HUES6 (cell line): ENCODE data around the gene POLRMT.

Experiments used
- H3K27ac ChIP-seq: 2 replicates; pipeline ENCODE4 v1.7.0; 2013; ENCODE audit warnings: low read depth, mild to moderate bottlenecking, low read length, inconsistent platforms
- H3K27me3 ChIP-seq: 2 replicates; pipeline ENCODE4 v1.6.1; 2013; ENCODE audit warnings: low read length; ENCODE audit not compliant: control insufficient read depth, insufficient read depth
- H3K36me3 ChIP-seq: 2 replicates; pipeline ENCODE4 v1.6.1; 2013; ENCODE audit warnings: low read length; ENCODE audit not compliant: control insufficient read depth, insufficient read depth
- H3K4me1 ChIP-seq: 2 replicates; pipeline ENCODE4 v1.6.1; 2013; ENCODE audit warnings: low read length; ENCODE audit not compliant: control insufficient read depth, insufficient read depth
- H3K4me3 ChIP-seq: 2 replicates; pipeline ENCODE4 v1.5.1; 2013; ENCODE audit warnings: low read depth, low read length
- H3K9ac ChIP-seq: one replicate; pipeline ENCODE4 v1.6.1; 2013; ENCODE audit warnings: mild to moderate bottlenecking, low read length
- H3K9me3 ChIP-seq: 2 replicates; pipeline ENCODE4 v1.6.1; 2013; ENCODE audit warnings: low read depth, low read length; ENCODE audit not compliant: control insufficient read depth, insufficient read depth

POLRMT gene

GRCh38 chr19:662207-662961 lies 29.0 kb upstream of the POLRMT start:
- Histone ChIP-seq H3K4me1 (peaks cover 21% of the 10 kb centered on the region), H3K4me3 (peak overlapping the region; percentile 83), H3K36me3 (peaks cover 13% of the 10 kb centered on the region), H3K9ac (peak overlapping the region; percentile 96), H3K27me3 (no peaks in the 10 kb centered on the region), H3K9me3 (no peaks in the 10 kb centered on the region), H3K27ac (peak overlapping the region; percentile 96)

GRCh38 chr19:661427-662196 lies 28.3 kb upstream of the POLRMT start:
- H3K36me3 ChIP-seq = peaks cover 19% of the 10 kb centered on the region
- H3K4me1 ChIP-seq = peaks cover 21% of the 10 kb centered on the region
- peak overlapping the region; percentile 96 for H3K9ac ChIP-seq
- H3K4me3 ChIP-seq = peak overlapping the region; percentile 83
- H3K9me3 ChIP-seq = no peaks in the 10 kb centered on the region
- peak overlapping the region; percentile 96 for H3K27ac ChIP-seq
- H3K27me3 ChIP-seq = no peaks in the 10 kb centered on the region

- H3K9me3 ChIP-seq = no peaks in the 10 kb centered on the region
- H3K27me3 ChIP-seq = no peaks in the 10 kb centered on the region
- peak overlapping the region; percentile 83 for H3K4me3 ChIP-seq
- H3K4me1 ChIP-seq = peaks cover 21% of the 10 kb centered on the region
- peaks cover 19% of the 10 kb centered on the region for H3K36me3 ChIP-seq
- peak overlapping the region; percentile 96 for H3K27ac ChIP-seq
- H3K9ac ChIP-seq = peak overlapping the region; percentile 96
Observed at GRCh38 chr19:660793-661426, 27.6 kb upstream of the POLRMT start.

GRCh38 chr19:658916-659839 lies 25.8 kb upstream of the POLRMT start:
- Histone ChIP-seq H3K27ac (peak overlapping the region; percentile 47; the same call in 1 of the 2 replicates), H3K4me3 (no peak overlapping the region), H3K36me3 (peaks cover 29% of the 10 kb centered on the region), H3K4me1 (peaks cover 21% of the 10 kb centered on the region), H3K9ac (no peak overlapping the region), H3K9me3 (no peaks in the 10 kb centered on the region), H3K27me3 (no peaks in the 10 kb centered on the region)

GRCh38 chr19:658059-658839 lies 24.9 kb upstream of the POLRMT start:
- H3K9me3 ChIP-seq = no peaks in the 10 kb centered on the region
- no peaks in the 10 kb centered on the region for H3K27me3 ChIP-seq
- peaks cover 38% of the 10 kb centered on the region for H3K36me3 ChIP-seq
- H3K27ac ChIP-seq = peak overlapping the region; percentile 47; the same call in 1 of the 2 replicates
- H3K4me3 ChIP-seq = no peak overlapping the region
- H3K9ac ChIP-seq = no peak overlapping the region
- H3K4me1 ChIP-seq = peaks cover 15% of the 10 kb centered on the region

- H3K36me3 ChIP-seq = peaks cover 44% of the 10 kb centered on the region
- H3K9ac ChIP-seq = no peak overlapping the region
- H3K4me1 ChIP-seq = peaks cover 15% of the 10 kb centered on the region
- H3K9me3 ChIP-seq = no peaks in the 10 kb centered on the region
- H3K27ac ChIP-seq = no peak overlapping the region
- H3K4me3 ChIP-seq = no peak overlapping the region
- no peaks in the 10 kb centered on the region for H3K27me3 ChIP-seq
Observed at GRCh38 chr19:657611-658010, 24.3 kb upstream of the POLRMT start.

- Histone ChIP-seq H3K4me3 (no peak overlapping the region), H3K9ac (no peak overlapping the region), H3K9me3 (no peaks in the 10 kb centered on the region), H3K27me3 (no peaks in the 10 kb centered on the region), H3K36me3 (peaks cover 50% of the 10 kb centered on the region), H3K4me1 (peaks cover 14% of the 10 kb centered on the region), H3K27ac (no peak overlapping the region)
Observed at GRCh38 chr19:656751-657559, 23.6 kb upstream of the POLRMT start.

GRCh38 chr19:655691-656090 lies 22.4 kb upstream of the POLRMT start:
- no peak overlapping the region for H3K4me3 ChIP-seq
- H3K27ac ChIP-seq = no peak overlapping the region
- peaks cover 1% of the 10 kb centered on the region; the same call in 1 of the 2 replicates for H3K4me1 ChIP-seq
- peaks cover 63% of the 10 kb centered on the region for H3K36me3 ChIP-seq
- H3K9ac ChIP-seq = no peak overlapping the region
- no peaks in the 10 kb centered on the region for H3K27me3 ChIP-seq
- H3K9me3 ChIP-seq = no peaks in the 10 kb centered on the region

- H3K4me3 ChIP-seq = no peak overlapping the region
- H3K27me3 ChIP-seq = no peaks in the 10 kb centered on the region
- peaks cover 71% of the 10 kb centered on the region for H3K36me3 ChIP-seq
- no peak overlapping the region for H3K9ac ChIP-seq
- no peak overlapping the region for H3K27ac ChIP-seq
- H3K4me1 ChIP-seq = no peaks in the 10 kb centered on the region
- H3K9me3 ChIP-seq = no peaks in the 10 kb centered on the region
Observed at GRCh38 chr19:653425-653824, 20.1 kb upstream of the POLRMT start.
